SK-N-SH (cell line): Measurements from ENCODE around the gene ELOVL3.

Experiments used
- EP300 ChIP-seq, 2 experiments: IDR thresholded peaks; 2 replicates each; pipeline versions ENCODE4 v1.4.0 to v1.6.1; 2012; ENCODE audit warnings: borderline replicate concordance in 1 of 2, low read depth in 1 of 2, low read length in 1 of 2
- JUND ChIP-seq: IDR thresholded peaks from 2 replicates; pipeline ENCODE4 v1.4.0; 2012
- MXI1 ChIP-seq: IDR thresholded peaks from 2 replicates; pipeline ENCODE4 v1.6.1; 2012; ENCODE audit warnings: mild to moderate bottlenecking, low read depth, low read length, improper control_type of control experiment
- POLR2AphosphoS5 ChIP-seq: IDR thresholded peaks from 2 replicates; pipeline ENCODE4 v1.6.1; 2012; ENCODE audit warnings: low read depth, low read length
- SMC3 ChIP-seq: IDR thresholded peaks from 2 replicates; pipeline ENCODE4 v1.6.1; 2012; ENCODE audit warnings: low read depth, low read length, improper control_type of control experiment
- TF ChIP-seq, protein P1 (sequence below): fragments of 200-600 bp; sonication (generic); IDR thresholded peaks from 2 replicates; pipeline ENCODE4 v1.6.1; 2017; ENCODE audit warnings: antibody characterized with exemption, mild to moderate bottlenecking, moderate library complexity
- TF ChIP-seq, protein P2 (sequence below): IDR thresholded peaks from 2 replicates; pipeline ENCODE4 v1.4.0; 2012; ENCODE audit warnings: low read depth, borderline replicate concordance

DNA sequence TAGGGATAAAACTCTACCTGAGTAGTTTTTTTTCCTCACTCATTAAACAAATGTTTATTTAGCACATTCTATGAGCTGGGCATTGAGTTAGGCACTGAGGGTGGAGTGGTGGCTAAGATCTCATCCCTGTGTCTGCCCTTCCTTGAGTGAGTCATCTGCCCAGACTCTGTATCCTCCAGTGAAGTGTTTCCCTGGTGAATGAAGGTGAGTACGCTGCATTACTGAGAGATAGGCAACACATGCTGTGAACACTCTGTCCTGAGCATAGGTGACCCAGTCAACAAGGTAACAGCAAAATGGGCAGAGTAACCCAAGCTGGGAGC is 9.5 kb downstream of the ELOVL3 start:
- TF ChIP-seq, protein P1, sequence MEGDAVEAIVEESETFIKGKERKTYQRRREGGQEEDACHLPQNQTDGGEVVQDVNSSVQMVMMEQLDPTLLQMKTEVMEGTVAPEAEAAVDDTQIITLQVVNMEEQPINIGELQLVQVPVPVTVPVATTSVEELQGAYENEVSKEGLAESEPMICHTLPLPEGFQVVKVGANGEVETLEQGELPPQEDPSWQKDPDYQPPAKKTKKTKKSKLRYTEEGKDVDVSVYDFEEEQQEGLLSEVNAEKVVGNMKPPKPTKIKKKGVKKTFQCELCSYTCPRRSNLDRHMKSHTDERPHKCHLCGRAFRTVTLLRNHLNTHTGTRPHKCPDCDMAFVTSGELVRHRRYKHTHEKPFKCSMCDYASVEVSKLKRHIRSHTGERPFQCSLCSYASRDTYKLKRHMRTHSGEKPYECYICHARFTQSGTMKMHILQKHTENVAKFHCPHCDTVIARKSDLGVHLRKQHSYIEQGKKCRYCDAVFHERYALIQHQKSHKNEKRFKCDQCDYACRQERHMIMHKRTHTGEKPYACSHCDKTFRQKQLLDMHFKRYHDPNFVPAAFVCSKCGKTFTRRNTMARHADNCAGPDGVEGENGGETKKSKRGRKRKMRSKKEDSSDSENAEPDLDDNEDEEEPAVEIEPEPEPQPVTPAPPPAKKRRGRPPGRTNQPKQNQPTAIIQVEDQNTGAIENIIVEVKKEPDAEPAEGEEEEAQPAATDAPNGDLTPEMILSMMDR: no peak
- no peak for TF ChIP-seq MXI1
- no peak for TF ChIP-seq EP300 (IDR thresholded peaks at IDR 0.05; ENCODE audit: borderline replicate concordance in 1 of 2, low read depth in 1 of 2, low read length in 1 of 2)
- TF ChIP-seq POLR2AphosphoS5: no peak
- no peak for TF ChIP-seq JUND
- TF ChIP-seq, protein P2, sequence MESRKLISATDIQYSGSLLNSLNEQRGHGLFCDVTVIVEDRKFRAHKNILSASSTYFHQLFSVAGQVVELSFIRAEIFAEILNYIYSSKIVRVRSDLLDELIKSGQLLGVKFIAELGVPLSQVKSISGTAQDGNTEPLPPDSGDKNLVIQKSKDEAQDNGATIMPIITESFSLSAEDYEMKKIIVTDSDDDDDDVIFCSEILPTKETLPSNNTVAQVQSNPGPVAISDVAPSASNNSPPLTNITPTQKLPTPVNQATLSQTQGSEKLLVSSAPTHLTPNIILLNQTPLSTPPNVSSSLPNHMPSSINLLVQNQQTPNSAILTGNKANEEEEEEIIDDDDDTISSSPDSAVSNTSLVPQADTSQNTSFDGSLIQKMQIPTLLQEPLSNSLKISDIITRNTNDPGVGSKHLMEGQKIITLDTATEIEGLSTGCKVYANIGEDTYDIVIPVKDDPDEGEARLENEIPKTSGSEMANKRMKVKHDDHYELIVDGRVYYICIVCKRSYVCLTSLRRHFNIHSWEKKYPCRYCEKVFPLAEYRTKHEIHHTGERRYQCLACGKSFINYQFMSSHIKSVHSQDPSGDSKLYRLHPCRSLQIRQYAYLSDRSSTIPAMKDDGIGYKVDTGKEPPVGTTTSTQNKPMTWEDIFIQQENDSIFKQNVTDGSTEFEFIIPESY: no peak
- TF ChIP-seq SMC3: no peak
